GM06990 (cell line): ENCODE results near the gene BOD1L2.

ENCODE experiments used
- DNase-seq: peaks from one replicate; pipeline ENCODE4 v3.0.0-alpha.2; 2011; ENCODE audit not compliant: insufficient read length; ENCODE audit errors: extremely low read depth
- H3K27me3 ChIP-seq: replicated peaks from 2 replicates; pipeline ENCODE4 v1.6.0; 2011; ENCODE audit warnings: low read length; ENCODE audit not compliant: control insufficient read depth, insufficient read depth
- H3K36me3 ChIP-seq: 2 replicates; pipeline ENCODE4 v1.5.1; 2011; ENCODE audit warnings: low read length; ENCODE audit not compliant: control insufficient read depth, insufficient read depth
- H3K4me3 ChIP-seq: replicated peaks from 2 replicates; pipeline ENCODE4 v1.5.1; 2011; ENCODE audit warnings: low read depth, mild to moderate bottlenecking, control low read depth, low read length
- CTCF ChIP-seq: IDR thresholded peaks from 2 replicates; pipeline ENCODE4 v1.5.1; 2011; ENCODE audit warnings: low read length, control low read depth, mild to moderate bottlenecking, inconsistent platforms; ENCODE audit not compliant: insufficient read depth, poor library complexity, severe bottlenecking

BOD1L2 gene

GRCh38 chr18:57195341-57195740 is 48.5 kb downstream of the BOD1L2 start:
- no peak for TF ChIP-seq CTCF
- no peaks in the 10 kb centered on the region for H3K36me3 ChIP-seq
- DNase-seq: no peak
- H3K27me3 ChIP-seq: no peaks in the 10 kb centered on the region
- H3K4me3 ChIP-seq: no peak overlapping the region

GRCh38 chr18:57197261-57197660 is 50.4 kb downstream of the BOD1L2 start:
- Histone ChIP-seq H3K27me3 (no peaks in the 10 kb centered on the region), H3K36me3 (no peaks in the 10 kb centered on the region), H3K4me3 (no peak overlapping the region)
- no peak for TF ChIP-seq CTCF
- DNase-seq: no peak

- TF ChIP-seq CTCF: no peak
- no peak for DNase-seq
- H3K36me3 ChIP-seq: no peaks in the 10 kb centered on the region
- H3K27me3 ChIP-seq: no peaks in the 10 kb centered on the region
- H3K4me3 ChIP-seq: no peak overlapping the region
Observed at GRCh38 chr18:57198073-57198472, 51.2 kb downstream of the BOD1L2 start.
